NCI-H446 treated with DMSO at 0.1 percent for 48 hours (cell line): ENCODE measurements around the gene SLC38A3.

Source experiments
- DNase-seq: peaks from one replicate; lab custom pipeline; 2025; lab: John Stamatoyannopoulos, UW

The SLC38A3 gene

DNA sequence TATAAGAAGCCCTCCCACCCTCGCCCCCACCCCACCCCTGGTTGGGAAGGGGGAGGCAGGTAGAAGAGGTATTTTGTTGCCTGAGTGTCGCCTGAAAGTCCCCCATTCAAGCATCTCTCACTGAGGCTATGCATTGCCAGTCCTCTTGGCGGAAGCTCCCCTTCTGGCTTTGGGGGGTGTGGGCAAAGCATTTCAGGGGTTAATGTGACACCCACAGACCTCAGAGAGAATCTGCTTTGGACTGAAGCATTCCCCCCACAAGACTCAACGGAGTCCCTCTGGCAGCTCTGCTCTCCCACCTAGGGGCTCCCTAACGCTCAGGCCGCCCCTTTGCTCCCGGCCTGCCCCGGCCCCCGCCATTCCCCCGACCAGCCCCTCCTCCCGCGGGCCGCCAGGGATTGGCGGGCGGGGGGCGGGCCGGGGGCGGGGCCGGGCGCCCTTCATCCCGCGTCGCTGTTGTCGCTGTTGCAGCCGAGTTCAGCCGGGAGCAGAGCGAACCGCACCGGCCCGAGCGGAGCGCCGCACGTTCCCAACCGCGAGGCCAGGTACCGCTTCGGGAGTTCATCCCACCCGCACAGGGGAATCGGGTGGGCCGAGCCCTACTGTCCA, at the start of gene SLC38A3:
TSS of gene SLC38A3 (plus strand) at position 468 of the 609 bp plus-strand sequence. CDS start 8,929 bp downstream, outside the sequence.
- no peak for DNase-seq

DNA sequence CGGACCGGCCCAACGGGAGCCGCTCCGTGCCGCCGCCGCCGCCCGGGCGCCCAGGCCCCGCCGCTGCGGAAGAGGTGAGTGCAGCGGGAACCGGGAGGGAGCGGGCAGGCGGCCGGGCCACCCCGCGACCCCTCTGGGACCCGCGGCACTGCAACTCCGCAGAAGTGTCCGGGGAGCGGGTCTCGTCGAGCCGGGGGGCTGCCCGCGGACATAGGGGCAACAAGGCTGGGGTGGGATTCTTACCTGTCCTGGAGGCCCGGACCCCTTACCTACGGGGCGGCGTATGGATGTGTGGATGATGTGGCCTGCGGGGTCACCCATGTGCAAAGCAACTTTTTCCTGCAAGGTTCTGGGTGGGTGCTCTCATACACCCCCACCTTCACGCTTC, 49.6 kb upstream of the SLC38A3 start:
- DNase-seq: no peak

DNA sequence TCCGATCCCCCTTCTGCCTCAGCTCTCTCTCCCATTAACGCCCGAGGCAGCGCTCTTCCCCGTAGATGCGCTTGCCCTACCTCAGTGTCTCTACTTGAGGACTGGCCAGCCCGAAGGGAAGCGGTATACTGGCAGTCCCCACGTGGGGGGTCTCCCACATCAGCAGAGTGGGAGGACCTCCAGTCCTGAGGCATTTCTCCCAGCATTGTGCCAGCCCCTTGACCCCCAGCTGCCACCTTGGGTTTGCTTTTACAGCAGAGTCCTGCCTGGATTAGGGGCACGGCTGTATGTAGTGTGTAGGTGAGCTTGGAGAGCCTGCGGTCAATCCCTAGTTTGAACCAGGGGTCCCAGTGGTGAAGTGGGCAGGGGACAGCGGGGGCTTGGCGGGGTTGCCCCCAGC, 49.2 kb upstream of the SLC38A3 start:
- DNase-seq: no peak

DNA sequence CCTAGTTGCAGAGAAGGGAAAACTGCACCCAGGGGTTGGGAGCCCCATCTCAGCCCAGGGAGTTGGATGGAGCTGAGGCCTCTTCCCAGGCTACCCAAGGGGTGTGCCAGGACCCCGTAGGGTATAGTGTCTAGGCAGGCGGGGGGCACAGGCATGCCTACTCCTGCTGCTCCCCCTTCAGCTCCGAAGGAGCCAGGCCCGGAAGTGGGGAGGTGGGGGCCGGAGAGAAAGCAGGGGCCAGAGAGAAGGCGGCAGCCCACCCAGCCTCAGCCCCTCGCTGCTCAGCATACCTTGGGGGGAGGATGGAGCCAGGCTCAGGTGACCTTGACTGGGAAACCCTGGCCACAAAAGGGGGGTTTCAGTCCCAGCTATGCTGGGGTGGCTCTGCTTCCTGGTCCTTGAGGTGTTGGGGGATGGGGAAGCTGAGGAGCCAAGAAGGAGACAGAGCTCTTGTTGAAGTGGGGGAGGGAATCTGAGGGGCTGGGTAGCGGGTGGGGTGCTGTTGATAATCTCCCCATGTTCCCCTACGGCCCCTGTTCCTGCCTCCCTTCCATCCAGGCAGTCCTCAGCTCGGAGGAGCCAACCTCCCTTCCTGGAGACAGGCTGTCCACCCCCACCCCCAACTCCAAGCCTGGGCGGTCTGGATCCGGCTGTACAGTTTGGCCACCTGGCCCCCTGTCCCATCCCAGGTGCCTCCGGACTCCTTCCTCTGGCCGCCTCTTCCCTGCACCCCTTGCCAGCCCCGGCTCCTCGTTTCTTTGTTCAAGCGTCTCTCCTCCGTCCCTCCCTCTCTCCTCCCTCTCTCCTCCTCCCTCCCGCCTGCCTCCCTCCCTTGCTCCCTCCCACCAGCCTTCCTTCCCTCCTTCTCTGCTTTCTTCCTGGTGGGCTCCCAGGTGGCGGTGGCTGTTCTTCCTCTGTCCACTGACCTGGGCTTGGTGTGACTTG, 48.2 kb upstream of the SLC38A3 start:
- DNase-seq: no peak

DNA sequence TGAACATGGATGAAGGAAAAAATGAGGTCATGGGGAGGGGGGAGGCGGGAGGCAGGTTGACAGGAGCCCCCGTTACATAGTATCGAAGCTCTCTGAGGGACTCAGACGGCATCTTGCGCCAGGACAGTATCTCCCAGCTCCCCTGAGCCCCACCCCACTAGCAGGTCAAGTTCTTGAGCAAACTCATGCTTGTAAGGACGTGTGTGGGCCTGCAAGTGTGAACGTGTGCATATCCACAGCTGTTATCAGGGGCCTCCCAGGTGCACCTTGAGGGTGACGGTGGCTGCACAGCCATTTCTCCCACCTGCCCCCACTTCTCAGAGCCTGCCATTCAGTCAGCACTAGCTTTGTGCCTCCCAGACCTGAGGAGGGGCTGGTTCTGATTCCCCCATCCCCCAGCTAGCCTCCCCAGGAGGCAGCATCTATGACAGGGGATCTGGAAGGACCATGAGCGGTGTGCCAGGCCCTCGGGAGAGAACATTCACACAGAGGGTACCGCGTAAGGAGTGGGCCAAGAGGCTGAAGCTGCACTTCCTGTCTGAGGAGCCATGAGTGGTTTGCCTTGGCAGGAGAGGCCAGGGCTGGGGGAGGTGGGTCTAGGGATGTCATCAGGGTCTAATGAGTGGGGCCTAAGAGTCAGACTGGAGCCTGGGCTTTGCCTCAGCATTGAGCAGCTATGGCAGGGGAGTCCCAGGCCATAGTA, 47.1 kb upstream of the SLC38A3 start:
- peak; percentile 5 for DNase-seq

DNA sequence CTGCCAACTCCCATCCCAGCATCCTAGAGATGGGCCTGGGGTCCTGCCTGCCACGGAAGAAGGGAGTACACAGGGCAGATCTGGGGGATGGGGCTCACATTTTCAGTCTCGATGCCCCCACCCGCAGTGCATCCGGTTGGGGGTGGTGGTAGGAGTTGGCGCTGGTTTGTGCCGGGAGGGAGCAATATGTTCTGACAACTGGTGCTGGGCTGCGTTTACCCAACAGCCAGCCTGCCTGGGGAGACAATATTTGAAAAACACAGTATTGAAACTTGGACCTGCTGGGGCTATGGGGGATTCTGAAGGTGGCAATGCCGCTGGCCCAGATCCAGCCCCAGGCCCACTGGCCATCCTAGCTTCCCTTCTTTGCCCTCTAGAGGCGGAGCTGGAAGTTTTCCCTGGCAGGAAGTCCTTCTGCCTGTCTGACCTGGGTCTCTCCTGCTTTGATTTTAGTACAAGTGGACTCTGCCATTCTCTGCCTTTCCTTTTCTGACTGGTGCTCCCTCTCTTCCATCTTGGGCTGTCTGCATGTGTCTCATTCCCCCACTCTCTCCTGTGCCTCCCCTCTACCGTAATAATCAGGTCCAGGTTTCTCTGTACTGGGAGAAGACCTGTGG, 46.4 kb upstream of the SLC38A3 start:
- no peak for DNase-seq

DNA sequence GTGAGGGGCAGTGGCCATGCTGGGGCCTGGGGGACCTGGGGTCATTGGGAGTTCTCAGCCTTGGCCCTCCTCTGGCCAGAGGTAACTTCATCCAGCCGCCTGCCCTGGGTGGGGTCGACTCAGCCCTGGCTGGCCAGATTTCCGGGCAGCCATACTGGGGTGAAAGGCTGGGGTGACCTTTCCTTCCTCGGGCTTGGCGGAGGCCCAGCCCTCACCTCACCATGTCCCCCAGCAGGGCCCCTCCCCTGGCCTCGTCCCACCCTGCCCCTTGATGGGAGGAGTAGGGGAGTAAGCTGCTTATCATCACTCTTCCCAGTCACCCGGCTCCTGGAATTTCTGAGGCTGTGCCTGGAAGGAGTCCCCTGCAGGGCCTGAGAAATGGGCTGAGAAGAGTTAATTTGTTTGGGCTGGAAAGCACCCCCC, 44.5 kb upstream of the SLC38A3 start:
- no peak for DNase-seq

DNA sequence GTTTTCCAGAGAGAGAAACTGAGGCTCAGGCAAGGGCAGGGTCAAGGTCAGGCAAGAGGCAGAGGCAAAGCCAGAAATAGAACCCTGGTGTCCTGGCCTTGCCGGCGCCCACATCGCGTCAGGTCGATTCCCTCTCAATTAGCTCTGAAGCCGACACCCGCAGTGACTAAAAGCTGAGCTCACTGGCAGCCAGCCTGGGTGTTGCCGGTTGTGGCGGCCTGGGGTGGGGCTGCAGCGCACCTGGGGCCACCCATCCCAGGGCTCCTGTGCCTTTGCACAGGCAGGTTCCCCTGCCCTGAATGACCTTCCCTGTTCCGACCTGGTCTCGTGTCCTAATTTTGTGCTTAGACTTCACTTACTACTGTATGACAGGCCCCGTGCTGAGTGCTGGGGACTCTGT, 43.8 kb upstream of the SLC38A3 start:
- DNase-seq: no peak

DNA sequence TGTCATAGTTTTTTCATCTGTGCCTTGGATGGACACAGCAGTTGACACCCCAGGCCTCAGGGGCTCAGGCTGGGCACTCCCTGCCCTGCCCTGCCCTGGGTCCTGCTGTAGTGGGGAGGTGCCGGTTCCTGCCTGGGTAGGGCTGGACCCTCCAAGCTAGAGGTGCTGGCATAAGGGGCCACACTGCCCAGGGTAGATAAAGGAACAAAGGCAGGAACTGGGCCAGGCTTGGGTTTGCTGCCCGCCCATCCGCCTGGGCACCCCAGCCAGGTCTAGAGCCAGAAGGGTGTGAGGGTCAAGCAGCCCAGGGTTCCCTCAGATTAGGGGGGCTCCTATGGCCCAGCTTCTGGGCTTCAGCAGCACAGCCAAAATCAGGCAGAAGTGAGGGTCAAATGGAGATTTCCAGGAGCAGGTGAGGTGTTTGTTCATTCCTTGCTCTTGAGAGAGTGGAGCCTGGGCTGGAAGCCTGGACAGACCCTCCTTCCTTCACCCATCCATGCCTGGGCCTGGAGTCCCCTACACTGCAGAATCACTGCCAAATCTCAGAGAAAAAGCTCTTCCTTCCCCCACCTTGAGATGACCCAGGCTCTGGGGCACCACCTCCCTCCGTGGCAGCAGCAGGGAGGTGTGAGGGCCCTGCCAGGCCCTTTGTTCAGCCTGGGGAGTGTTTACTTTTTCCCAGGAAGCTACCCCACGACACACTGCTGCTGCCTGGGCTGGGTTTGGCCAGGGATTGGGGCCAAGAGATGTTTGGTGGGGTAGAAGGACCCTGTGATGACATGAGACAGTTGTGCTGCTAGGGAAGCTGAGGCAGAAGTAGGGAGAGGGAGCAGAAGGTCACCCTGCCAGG, 42.8 kb upstream of the SLC38A3 start:
- DNase-seq: no peak

DNA sequence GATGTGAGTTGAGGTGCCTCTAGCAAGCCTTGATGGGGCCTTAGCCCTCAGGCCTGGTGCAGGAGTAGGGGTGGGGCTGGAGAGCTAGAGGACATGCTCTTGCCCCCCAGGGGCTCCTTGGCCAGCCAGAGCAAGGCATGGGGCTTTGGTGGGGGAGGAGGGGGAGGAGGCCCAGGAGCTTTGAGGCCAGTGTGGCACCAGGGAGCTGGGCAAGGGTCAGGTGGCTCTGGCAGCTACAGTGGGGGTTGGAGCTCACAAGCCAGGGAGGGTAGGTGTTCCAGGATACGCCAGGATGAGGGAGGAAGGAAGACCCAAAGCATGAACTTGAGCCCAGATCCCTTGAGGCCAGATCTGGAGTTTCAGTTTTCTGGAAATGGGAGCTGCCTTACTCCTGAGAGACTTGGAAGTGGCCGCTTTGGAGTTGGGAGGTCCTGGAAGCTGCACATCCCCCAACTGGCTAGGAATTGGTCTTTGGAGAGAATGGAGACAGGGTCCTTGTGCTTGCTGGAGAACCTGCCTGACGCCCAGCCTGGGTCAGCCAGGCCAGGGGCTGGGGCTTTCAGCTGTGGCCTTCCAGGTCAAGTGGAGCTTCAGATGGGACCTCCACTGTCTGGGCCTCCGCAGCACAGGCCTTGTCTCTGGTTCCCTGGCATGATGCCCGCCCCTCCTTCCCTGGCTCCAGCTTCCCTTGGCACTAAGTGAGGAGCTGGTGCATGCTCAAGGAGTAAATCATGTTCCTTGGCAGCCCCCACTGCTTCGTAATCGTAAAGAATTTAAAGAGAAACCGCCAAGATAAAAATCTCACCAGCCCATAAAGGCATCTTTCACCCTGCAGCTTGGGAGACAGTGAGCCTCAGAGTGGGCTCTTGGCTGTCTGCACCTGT, 41.3 kb upstream of the SLC38A3 start:
- DNase-seq: peak; percentile 59

DNA sequence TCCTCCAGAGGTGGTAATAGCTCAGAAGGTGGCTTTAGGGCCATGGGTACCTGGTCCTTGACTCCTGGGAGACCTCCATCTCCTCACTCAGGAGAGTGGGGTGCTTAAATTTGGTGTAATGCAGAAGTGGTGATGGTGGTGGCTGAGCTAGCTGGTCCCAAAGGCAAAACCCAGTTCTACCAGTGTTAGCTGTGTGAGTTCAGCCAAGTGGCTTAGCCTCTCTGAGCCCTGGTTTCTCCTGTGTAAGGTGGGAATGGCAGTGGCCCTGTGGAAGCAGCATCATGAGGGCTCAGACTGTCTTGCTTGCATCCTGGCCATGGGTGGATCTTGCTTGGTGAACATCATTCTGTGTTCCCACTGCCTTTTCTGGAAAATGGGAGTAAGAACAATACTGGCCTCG, 40.6 kb upstream of the SLC38A3 start:
- no peak for DNase-seq

DNA sequence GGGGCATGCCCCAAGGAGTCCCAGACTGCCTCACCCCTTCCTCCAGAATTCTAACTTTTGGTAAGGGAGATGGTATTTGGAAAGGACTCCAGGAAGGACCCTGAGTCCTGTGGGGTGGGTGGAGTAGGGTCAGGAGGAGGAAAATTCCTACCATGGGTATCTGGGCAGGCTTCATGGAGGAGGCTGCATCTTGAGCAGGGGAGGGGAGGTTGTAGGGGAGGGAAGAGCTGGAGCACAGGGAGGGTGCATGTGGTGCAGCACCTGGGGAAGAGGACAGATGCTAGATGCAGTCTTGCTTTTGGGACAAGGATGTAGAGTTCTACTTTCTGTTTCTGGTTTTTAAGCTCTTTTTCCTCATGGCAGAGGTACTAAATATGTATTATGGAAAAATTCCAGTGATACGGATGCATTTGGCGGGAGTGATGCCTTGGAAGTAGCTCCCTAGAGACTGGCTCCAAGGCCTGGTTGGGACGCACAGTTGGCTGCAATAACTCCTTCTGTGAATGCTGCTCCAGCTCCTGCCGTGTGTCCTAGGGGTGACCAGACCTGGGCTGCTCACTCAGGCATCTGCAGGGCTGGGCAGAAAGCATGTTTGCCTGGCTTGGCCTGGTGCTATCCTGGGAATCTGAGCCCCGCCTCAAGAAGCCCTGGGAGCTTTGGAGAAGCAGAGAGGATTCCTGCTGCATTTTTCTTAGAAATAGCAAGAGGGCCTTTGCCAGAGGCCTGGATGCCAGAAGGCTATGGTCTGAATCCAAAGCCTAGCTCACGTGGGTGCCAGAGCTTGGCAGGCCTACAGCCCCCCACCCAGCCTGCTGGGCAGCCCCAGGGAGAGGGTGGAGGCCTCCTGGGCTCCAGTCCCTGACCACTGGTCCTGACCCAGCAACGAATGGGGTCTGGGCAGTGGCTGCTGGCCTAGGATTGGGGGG, 39.8 kb upstream of the SLC38A3 start:
- DNase-seq: peak; percentile 69

DNA sequence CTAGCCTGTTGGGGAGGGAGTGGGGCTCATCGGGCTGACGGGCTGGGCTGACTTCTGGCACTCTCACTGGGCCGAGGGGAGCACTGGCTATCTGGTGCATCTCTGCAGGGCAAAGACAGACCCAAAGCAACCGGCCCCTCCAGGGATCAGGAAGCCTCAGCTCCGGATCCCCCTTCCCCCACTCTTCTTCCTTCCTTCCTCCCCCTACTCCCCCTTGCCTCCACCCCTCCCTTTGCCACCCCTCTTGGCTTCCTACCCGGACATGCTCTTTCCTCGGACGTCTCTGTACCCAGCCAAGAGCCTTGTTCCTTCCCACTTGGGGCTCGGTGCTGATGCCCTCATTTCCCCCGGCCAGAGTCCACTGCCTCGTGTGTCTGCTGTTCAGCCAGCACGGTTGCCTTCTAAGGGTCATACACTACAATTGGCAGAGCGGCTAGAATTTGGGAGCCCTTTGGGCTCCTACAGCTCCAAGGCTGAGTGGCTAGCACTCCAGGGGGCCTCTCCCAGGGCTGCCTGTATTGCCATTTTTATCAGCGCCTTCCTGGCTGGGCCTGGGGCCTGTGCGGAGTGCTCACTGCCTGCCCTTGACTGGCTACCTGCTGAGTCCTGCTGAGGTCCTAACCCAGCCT, 39.0 kb upstream of the SLC38A3 start:
- DNase-seq: no peak

DNA sequence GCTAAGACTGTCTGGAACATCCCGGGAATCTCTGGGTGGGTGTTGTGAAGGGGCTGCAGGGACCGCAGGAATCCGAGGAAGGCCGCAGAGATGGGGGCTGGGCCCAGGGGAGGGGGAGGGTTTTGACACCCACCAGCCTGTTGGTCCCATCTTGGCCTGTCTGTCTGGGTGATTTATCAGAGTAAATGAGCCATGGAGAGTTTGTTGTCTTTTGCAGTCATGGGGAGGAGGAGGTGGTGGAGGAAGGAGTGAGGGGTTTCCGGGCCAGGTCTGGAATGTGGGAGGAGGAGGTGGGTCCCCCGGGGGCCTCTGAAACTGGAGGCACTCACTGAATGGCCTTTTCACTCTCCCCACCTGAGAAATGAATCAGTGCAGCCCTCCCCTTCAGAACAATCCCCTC, 38.5 kb upstream of the SLC38A3 start:
- no peak for DNase-seq

DNA sequence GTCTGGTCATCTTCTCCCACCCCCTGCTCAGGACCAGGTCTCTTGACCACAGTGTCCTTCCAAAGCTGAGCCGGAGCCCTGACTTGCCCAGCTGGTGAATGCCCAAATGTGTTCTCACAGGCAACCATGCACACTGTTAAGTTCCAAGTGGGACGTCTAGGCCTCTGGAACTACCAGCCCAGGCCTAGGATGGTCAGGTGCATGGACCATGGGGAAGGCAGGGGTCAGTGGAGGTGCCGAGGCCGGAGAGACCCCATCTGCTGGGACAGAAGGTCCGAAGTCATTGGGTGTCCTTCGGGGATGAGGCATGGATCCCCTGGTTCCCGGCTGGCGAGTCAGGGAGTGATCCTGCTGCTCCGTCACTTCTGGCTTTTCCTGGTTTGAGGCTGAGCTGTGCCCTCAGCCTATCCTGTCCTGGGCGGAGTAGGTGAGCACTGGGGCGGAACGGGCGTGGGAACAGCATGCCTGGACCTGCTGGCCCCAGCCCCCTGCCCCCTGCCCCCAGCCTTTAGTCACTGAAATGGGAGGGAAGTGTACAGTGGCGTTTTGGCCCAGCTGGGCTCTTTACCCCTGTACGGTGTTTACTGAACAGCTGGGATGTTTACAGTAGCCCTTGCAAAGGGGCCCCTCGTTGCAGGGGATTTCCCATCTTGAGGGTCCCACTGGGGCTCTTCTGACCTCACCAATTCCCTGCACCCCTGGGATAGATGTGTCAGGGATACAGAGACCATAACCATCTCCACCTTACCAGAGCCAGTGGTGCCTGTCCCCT, 37.8 kb upstream of the SLC38A3 start:
- no peak for DNase-seq

DNA sequence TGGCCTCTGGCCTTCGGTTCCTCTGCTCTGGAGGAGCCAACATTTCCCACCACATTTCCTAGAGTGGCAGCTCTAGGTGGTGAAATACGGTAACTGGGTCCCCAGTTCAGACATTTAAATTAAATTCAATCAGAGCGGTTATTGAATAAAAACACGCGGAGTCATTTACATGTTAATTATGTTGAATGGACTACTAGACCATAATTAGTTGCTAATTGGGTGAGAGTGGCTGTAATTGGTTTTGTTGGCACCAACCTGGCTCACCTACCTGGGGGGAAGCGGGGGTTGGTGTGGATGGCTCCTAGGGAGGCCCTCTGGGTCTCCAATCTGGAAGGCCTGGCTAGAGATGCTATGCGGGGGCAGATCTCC, 37.2 kb upstream of the SLC38A3 start:
- no peak for DNase-seq

DNA sequence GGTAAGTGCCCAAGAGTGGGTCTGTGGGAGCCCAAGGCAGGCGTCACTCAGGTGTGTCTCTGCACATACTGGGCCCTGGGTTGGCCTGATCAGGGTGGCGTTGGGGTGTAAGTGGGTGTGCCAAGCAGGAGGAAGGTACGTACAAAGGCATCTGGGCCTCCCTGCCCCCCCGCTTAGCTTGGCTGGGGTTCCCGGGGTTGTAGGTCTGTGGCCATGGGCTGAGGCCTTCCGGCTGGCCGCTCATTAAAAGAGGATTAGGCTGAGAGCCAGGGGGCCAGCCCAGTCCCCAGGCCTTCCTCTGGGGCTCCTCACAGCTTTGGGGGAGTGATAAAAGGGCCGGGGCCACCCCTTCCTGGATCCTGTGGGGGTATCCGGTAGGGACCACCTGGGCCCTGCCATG, 36.7 kb upstream of the SLC38A3 start:
- no peak for DNase-seq

DNA sequence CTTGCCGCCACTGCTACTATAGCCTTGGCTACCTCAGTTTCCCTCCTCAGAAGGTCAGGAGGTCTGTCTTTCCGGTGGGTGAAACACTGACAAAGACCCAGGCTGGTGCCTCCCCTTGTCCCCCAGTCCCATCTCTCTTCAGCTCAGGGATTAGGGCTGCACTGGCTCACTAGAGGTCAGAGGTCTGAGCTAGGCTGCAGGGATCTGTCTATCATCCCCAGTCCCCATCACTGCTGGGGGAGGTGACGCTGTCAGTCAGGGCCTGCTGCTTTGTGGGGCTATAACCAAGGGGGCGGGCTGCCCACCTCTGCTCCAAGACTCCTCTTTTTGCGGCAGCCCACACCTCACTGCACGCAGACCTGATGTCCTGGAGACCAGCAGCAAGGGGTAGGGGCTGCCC, 36.3 kb upstream of the SLC38A3 start:
- DNase-seq: no peak
